ENCODE results near the gene SAMD7.

The SAMD7 gene

DNA sequence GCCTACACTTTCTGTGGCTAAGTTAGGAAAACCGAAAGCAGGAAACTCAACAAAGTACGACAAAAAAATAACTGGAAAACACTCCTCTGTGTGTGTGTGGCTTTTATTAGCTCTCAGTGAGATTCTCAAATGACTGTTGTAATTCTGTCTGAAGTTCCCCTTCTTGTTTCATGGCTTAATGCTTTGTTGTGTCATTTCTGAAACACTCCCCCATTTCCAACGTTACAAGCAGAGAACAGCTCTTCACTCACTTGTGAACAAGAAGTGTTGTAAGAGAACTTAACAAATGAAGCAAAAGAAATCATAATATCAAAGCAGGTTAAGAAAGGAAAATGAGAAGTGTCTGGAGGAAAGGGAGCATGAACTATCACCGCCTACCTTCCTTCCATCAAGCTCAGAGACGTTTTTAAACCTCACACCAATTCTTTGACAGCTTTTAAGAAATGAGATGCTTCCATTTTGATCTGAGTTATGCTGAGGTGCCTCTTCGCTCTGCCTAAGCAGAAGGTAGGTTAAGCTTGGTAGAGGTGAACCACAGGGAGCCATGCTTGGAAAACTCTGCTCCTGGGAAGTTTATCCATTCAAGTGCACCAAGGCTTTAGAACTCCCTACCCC lies 42.9 kb downstream of the SAMD7 start:
- Histone ChIP-seq H3K9me3 (no peaks in the 10 kb centered on the region), H3K4me1 (ENCODE audit: control insufficient read depth in 1 of 2, insufficient read depth in 1 of 2, low read depth in 1 of 2, low read length in 1 of 2) (peaks cover 56 to 61% of the 10 kb centered on the region in 2 experiments), H3K36me3 (no peaks in the 10 kb centered on the region), H3K27ac (peak overlapping the region; percentile 88), H3K4me3 (ENCODE audit: low read depth in 1 of 2, low read length in 1 of 2) (peak overlapping the region; percentile 23 to 48), H3K27me3 (no peaks in the 10 kb centered on the region)
- TF ChIP-seq, protein P1, sequence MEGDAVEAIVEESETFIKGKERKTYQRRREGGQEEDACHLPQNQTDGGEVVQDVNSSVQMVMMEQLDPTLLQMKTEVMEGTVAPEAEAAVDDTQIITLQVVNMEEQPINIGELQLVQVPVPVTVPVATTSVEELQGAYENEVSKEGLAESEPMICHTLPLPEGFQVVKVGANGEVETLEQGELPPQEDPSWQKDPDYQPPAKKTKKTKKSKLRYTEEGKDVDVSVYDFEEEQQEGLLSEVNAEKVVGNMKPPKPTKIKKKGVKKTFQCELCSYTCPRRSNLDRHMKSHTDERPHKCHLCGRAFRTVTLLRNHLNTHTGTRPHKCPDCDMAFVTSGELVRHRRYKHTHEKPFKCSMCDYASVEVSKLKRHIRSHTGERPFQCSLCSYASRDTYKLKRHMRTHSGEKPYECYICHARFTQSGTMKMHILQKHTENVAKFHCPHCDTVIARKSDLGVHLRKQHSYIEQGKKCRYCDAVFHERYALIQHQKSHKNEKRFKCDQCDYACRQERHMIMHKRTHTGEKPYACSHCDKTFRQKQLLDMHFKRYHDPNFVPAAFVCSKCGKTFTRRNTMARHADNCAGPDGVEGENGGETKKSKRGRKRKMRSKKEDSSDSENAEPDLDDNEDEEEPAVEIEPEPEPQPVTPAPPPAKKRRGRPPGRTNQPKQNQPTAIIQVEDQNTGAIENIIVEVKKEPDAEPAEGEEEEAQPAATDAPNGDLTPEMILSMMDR (IDR thresholded peaks at IDR 0.05) = no peak

DNA sequence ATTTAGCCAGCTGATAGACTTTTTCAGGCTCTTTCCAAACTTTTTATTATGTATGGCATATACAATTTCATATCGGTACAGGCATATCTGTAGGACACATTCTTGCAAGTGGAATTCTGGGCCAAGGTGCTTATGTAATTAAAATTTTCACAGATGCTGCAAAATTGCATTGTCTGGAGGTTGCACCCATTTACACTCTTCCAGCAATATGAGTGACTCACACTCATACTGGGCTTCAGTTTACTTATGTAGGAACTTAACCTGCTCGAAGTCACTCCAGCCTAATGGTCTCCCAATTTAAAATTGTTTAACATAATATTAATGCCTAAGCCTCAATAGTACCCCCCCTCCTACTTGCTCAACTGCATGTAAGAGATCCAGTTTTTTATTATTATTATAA lies 44.0 kb downstream of the SAMD7 start:
- TF ChIP-seq, protein P1 (IDR thresholded peaks at IDR 0.05) = no peak
- H3K27ac ChIP-seq = peak overlapping the region; percentile 88
- H3K4me3 ChIP-seq (ENCODE audit: low read depth in 1 of 2, low read length in 1 of 2) = no peak overlapping the region

DNA sequence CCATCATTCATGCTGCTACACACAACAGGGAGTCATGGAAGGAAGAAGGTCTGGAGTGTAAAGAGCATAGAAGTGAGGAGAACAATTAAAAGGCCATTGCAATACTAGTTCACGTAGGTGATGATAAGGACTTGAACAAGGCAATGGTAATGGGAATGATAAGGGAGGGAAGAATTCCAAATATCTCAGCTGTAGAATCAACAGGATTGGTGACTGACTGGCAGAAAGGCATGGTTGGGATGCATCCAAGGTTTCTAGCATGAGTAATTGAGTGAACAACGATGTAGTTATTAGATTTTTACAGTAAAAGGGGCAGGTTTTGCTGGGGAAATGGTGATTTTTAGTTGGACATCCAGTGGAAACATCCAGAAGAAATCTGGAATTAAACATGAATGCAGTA lies 52.8 kb downstream of the SAMD7 start:
- Histone ChIP-seq H3K27ac (no peak overlapping the region), H3K4me3 (ENCODE audit: low read depth in 1 of 2, low read length in 1 of 2) (no peak overlapping the region), H3K4me1 (ENCODE audit: control insufficient read depth in 1 of 2, insufficient read depth in 1 of 2, low read depth in 1 of 2, low read length in 1 of 2) (peaks cover 32% of the 10 kb centered on the region in 2 experiments), H3K36me3 (no peaks in the 10 kb centered on the region), H3K9me3 (no peaks in the 10 kb centered on the region), H3K27me3 (no peaks in the 10 kb centered on the region)
- TF ChIP-seq, protein P1 (IDR thresholded peaks at IDR 0.05) = no peak

More for the DNA sequence above, 44.0 kb downstream of the SAMD7 start:
- Histone ChIP-seq H3K36me3 (no peaks in the 10 kb centered on the region), H3K27me3 (no peaks in the 10 kb centered on the region), H3K4me1 (ENCODE audit: control insufficient read depth in 1 of 2, insufficient read depth in 1 of 2, low read depth in 1 of 2, low read length in 1 of 2) (peaks cover 56 to 61% of the 10 kb centered on the region in 2 experiments), H3K9me3 (no peaks in the 10 kb centered on the region)

DNA sequence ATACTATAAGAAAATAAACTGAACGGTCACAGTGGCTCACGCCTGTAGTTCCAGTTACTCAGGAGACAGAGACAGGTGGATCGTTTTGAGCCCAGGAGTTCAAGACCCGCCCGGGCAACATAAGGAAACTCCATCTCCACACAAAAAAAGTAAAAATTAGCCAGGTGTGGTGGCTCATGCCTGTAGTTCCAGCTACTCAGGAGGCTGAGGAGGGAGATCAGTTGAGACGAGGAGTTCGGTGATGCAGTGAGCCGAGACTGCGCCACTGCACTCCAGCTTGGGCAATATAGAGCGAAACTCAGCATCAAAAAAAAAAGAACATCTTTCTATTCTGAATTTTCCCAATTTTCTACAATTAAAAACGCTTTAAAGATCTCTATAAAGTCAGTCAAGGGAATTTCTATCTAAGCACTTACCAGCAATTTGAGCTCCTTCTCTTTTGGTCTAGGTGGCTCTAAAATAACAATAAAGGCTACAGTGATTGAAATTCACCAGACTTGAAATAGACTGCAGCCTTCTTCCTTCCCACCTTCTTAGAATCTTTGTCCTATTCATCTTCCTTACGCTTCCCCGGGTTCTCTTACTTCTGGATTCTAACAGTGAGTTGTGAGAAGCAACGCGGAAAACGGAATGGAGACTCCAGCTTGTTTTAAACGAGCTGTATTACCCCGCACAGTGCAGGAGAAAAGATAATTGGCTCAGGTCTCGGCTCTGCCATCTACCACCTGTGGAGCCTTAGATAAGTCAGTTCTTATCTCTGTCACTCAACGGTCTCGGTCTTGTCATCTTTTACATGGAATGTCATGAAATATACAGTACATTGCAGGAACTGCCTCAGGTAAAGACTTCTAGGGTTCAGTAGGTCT lies 54.4 kb downstream of the SAMD7 start:
- Histone ChIP-seq H3K27me3 (no peaks in the 10 kb centered on the region), H3K9me3 (no peaks in the 10 kb centered on the region), H3K4me3 (ENCODE audit: low read depth in 1 of 2, low read length in 1 of 2) (peak overlapping the region; percentile 64 to 78), H3K27ac (peak overlapping the region; percentile 92), H3K36me3 (no peaks in the 10 kb centered on the region), H3K4me1 (ENCODE audit: control insufficient read depth in 1 of 2, insufficient read depth in 1 of 2, low read depth in 1 of 2, low read length in 1 of 2) (peaks cover 46 to 47% of the 10 kb centered on the region in 2 experiments)
- TF ChIP-seq, protein P1 (IDR thresholded peaks at IDR 0.05) = no peak

DNA sequence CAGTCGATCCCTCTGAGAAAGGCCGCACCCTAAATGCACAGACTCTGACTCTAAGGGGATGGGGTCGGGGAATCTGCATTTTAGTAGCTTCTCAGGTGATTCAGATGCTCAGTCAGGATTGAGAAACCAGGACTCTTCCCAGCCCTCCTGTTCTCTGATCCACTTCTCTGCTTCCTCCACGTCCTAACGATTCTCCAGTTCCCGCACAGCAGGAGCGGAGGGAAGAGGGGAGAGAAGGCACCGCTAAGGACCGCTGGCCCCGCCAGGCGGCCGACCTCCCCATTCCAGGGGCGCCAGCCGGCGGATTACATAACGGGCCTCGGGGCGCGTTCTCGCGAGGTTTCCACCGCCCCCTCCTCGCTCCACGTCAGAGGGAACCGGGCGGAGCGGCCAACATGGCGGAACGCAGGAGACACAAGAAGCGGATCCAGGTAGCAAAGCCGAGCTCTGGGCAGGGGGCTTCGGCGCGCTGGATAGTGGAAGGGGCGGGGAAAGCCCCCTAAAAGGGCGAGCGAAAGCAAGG lies 55.1 kb downstream of the SAMD7 start, which contains the start of gene SEC62:
SEC62 (plus strand) TSS at position 380 of the 523 bp plus-strand sequence; CDS start at position 396, 16 bp downstream.
- H3K27me3 ChIP-seq = no peaks in the 10 kb centered on the region
- peak within 1 kb of the TSS; percentile 64 to 78 for H3K4me3 ChIP-seq (ENCODE audit: low read depth in 1 of 2, low read length in 1 of 2)
- TF ChIP-seq, protein P1 (IDR thresholded peaks at IDR 0.05) = peak; percentile 58
- no peaks in the 10 kb centered on the region for H3K36me3 ChIP-seq
- peak within 1 kb of the TSS; percentile 92 for H3K27ac ChIP-seq
- H3K9me3 ChIP-seq = no peaks in the 10 kb centered on the region
- peaks cover 53% of the 10 kb centered on the region in 2 experiments for H3K4me1 ChIP-seq (ENCODE audit: control insufficient read depth in 1 of 2, insufficient read depth in 1 of 2, low read depth in 1 of 2, low read length in 1 of 2)

Measured in neutrophil (primary cell).